ENCODE data around the gene VSTM2L. TPM values are rescaled to one million over a fixed set of nuclear protein-coding genes. Genes with fewer than 3 reads are reported as not detected.

The VSTM2L gene
- total RNA-seq, 1 donor from 2014 or later: 0.15 TPM

DNA sequence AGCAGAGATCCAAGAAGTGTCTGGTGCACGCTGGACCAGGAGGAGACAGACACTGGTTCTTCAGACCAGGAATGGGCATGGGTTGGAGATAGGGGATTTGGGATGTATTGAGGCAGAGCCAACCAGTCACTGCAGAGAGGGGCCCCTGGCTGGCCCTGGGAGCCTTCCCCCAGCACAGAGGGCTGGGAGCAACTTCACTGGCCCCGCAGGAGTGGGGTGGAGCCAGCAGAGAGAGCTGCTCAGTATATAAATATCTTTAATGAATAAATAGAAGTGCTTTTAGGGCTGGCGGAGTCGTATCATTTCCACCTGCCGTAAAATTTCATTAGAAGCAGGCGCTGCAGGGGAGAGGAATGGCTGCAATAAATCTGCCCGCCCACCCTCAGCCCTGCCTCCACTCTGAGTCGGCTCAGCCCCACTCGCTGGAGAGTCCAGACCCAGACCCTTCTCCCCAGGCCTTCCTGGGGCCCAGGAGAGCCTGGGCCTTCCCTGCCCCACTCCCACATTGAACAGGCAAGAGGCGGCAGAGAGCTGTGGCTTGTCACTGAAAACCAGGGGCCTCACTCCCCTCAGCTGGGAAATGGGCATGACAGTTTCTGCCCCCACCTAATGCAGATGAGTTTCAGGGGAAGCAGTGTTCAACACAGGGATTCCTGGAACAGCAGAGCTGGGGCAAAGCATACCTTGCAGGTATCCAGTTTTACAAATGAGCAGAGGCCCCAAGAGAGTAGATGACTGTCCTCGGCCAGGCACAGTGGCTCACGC is 23.9 kb upstream of the VSTM2L start:
- intact Hi-C loops (cut with micrococcal nuclease): no loop called here

DNA sequence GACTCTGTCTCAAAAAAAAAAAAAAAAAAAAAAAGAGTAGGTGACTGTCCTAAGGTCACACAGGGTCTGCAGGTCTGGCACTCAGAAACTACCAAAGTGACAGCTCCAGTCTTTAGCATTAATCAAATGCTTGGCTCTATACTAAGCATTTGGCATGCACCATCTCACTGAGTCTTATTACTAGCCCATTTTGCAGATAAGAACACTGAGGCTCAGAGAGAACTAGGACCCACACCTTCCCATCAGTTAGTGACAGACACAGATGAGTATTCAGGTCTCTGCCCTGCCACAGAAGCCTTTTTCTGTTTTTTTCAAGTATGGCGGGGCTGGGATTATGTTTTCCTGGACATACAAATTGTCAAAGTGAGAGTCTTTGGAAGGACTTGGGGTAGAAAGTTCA is 23.1 kb upstream of the VSTM2L start:
- intact Hi-C loops (cut with micrococcal nuclease): no loop called here

DNA sequence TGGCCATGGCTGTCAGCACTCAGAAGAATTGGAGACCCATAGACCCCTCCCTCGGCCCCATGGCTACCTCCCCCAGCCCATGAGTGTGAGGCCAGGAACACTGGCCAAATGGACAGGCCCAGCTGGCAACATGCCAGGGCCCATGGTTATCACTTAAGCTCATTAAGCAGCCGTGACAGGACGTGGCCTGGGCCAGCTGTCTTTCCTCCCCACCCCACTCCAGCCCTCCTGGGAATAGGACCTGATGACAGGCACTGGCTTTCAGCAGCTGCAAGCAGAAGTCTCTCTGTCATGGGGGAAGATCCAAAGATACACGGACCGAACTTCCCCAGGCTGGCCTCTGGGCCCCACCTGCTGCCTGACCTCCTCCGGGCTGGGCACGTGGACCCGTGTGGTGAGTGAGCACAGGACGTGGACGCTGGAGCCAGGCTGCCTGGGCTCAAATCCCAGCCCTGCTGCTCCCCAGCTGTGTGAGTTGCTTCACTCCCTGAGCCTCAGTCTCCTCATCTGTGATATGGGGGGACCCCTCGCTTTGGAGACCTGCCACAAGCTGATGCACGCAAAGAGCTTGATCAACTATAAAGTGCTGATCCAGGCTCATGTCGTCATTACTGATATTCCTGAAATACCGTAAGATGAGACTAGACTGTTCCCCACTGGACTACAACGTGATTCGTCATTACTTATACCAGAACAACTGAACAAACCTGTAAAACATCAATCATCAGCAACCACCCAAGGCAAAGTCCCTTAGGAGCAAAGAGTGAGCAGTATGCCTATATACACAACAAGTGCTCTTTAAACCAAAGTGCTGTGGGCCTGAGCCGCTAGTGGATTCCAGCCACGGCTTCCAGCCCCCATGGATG is 22.0 kb upstream of the VSTM2L start:
- intact Hi-C loops (cut with micrococcal nuclease): no loop called here

DNA sequence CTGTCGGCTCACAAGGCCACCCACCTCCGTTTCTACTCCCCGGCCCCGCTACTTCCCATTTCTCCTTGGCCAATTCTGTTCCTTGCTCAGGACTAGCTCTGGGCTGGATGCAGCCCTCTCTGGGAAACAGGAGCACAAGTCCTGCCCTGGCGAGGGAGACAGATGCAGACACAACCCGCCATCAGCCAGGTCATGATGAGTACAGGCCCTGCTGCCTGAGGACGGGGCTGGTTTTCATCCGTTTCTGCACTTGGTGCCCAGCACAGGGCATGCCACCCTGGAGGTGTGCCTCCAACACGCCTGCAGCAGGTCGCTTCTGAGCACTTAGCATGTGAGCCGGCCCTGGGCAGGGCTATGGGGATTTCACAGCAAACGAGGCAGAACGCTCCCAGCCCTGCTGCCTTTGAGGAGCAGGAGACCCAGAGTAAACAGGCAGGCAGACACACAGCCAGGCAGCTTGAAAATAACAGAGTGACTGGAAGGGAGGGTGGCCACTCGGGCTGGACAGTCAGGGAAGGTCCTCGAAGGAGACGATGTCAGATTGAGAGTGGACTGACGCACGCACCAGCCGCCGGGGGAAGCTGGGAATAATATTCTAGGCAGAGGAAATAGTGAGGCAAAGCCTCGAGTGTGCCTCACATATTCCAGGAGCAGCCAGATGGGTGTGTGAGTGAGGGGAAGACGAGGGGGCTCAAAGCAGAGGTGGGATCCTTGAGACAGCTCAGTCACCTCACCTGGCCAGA is 21.2 kb upstream of the VSTM2L start:
- intact Hi-C loops (cut with micrococcal nuclease): no loop called here

DNA sequence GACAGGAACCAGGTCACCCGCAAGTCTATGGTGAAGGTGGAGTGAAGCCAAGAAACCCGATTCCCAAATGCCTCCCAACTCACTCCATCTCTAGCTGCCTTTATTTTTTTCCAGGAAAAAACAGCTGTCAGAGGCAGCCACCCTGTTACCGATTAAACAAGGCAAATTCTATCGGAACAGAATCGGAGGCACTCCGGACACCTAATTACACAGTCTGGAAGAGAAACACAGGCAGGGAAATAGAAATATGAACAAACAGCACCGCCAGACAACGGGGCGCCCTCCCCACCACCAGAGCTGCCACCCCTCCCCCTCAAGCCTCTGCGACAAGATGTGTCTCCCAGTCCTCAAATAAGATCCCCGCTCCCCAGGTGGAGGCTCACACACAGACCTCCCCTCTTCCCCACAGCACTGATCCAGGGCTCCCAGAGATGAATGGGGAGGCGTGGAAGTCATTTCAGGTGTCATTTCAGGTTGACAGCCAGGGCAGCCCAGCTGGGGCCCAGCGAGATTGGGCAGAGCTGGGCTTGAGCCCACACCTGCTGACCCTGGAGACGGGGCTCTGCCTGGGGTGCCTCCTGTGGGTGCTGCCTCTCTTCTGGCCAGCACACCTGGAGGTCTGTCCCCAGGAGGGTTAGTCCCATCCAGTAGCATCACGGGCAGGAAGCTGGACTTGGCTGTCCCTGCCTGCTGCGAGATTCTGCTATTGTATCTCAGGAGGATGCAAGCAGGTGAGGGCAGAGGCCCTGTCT is 19.8 kb upstream of the VSTM2L start:
- intact Hi-C loops (cut with micrococcal nuclease): no loop called here

DNA sequence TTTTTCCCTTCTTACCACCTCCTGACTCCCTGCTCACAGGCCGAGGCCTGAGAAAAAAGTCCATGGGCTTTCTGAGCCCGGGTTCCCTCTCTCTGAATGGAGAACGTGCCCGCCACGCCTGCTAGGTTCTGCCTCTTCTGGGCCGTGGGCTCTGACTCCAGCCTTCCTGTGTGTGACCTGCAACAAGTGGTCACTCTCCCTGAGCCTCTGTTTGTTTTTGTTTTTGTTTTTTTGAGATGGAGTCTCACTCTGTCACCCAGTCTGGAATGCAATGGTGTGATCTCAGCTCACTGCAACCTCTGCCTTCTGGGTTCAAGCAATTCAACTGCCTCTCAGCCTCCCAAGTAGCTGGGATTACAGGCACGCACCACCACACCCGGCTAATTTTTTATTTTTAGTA is 17.9 kb upstream of the VSTM2L start:
- intact Hi-C loops (cut with micrococcal nuclease): no loop called here

DNA sequence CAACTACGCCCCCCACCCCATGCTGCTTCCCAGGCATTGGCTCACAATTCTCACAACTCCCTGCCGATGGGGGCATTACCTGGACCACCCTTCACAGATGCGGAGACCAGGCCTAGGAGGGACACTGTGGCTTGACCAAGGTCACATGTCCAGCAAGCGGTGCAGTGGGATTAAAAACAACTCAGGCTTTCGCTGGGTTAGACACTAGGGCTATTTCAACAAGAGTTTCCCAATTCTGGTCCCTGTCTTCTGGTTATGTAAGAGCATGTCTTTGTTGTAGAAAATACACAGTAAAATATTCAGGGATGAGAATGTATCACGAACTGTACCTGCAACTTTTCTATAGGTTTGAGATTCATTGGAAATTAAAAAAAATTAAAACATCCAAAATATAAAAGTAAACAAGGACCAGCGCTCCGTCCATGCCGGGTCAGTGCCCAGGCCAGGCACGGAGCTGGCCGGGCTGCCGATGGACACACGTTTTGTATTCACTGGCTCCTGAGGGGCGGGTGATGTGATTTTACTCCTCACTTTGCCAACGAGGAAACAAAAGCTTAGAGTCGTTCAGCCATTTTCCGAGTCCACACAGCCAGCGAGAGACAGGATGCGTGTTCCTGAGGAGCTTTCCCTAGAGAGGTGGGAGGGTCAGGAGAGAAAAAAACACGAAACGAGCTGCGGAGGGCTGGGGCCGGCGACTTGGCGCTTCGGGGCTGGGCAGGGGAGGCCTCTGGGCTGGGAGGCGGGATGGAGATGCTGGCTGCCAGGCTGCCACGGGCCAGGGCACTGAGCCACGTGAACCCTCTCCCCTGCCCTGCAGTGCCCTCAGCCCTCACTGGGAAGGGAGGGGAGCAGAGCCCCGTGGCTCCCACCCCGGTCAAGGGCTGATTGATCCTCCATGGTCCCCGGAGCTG is 17.1 kb upstream of the VSTM2L start:
- intact Hi-C loops (cut with micrococcal nuclease): no loop called here

DNA sequence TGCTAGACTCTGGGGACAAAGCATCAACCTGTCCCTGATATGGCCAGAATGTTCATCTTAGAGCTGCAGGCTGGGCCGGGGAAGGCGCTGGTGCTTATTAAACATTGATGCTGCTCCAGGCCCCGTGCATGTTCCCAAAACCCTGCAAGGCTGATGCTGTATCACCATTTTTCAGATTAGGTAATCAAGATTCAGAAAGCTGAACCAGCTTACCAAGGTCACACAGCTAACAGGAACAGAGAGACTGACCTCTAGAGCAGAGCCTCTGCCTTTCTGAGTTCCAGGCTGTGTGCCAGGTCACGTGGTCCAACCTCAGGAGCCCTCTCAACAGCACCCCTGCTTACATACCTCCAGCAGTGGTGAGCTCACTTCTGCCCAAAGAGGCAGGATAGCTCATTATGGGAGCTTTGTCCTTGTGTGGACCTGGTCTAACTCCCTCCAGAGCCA is 16.1 kb upstream of the VSTM2L start:
- intact Hi-C loops (cut with micrococcal nuclease): no loop called here

DNA sequence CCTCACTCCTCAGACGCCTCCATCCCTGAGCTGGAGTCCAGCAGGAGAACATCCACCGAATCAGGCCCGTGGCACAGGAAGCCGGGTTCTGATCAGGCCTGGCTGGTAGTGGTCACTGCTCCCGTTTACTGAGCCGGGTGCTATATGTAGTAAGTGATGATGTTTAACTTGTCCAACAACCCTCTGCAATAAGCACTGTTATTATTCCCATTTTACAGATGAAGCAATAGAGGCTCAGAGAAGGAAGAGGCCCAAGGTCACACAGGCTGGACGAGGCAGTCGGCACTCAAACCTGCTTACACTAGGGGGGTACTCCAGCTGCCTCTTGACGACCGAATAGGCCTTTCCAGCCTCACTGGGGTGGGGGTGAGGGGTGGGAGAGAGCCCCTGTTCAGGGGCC is 14.3 kb upstream of the VSTM2L start:
- intact Hi-C loops (cut with micrococcal nuclease): no loop called here

DNA sequence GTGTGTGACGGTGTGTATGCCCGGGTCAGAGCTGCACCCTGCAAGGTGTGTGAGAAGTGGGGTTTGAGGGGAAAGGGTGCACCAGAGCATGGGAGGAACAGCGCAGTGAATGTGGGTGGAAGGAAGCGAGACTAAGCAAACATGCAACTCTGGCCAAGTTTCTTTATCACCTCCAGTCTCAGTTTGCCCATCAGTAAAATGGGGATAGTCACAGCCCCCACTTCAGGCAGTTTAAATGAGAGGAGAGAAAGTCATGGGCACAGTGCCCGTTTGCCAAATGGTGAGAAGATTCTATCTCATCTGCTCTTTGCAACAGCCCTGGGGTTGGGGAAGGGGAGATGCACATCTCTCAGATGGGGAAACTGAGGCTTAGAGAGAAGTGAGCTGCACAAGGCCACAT is 12.8 kb upstream of the VSTM2L start:
- intact Hi-C loops (cut with micrococcal nuclease): no loop called here

DNA sequence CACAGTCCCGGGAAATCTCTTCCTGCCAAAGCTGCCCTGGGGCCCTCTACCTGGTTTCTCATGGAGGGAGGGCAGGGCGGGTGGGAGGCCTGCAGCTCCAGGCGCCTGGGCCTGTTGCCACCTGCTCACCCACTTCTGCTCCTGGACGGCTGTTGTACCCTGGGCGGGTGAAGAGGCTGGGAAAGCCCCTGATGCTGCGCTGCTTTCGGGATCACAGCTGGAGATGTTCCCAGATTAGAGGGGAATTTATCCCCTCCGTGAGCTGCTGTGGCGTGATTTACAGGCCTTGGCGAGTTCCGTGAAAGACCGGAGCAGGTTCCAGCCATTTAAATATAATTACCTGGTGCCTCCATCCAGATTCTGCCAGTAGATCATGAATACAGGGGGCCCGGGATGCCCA is 12.3 kb upstream of the VSTM2L start:
- intact Hi-C loops (cut with micrococcal nuclease): no loop called here

DNA sequence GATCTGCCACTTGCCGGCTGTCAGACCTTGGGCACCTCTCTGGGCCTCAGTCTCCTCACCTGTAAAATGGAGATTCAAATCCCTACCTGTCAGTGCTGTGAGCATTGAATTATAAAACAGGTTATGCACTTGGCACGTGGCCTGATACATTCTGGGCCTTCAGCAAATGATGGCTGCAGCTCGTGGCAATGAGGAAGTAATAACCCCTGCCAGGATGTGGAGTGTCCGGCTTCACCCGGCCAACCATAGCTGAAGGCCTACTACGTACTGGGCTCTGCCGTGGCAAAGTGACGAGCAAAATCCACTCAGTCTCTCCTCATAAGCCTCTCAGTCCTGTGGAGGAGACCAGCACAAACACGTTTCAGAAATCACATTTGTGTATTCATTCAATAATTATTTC is 10.9 kb upstream of the VSTM2L start:
- intact Hi-C loops (cut with micrococcal nuclease): no loop called here

DNA sequence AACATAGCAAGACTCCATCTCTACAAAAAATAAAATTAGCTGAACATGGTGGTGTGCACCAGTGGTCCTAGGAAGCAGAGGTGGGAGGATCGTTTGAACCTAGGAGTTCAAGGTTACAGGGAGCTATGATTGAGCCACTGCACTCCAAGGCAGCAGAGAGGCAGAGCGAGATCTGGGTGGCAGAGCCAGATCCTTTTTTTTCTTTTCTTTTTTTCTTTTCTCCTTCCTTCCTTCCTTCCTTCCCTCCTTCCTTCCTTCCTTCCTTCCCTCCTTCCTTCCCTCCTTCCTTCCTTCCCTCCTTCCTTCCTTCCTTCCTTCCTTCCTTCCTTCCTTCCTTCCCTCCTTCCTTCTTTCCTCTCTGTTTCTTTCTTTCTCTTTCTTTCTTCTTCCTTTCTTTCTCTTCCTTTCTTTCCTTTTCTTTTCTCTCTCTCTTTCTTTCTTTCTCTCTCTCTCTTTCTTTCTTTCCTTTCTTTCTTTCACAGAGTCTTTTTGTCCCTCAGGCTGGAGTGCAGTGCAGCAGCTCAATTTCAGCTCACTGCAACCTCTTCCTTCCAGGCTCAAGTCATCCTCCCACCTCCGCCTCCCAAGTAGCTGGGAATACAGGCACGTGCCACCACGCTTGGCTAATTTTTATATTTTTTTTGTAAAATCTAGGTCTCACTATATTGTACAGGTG is 9.2 kb upstream of the VSTM2L start:
- intact Hi-C loops (cut with micrococcal nuclease): no loop called here

DNA sequence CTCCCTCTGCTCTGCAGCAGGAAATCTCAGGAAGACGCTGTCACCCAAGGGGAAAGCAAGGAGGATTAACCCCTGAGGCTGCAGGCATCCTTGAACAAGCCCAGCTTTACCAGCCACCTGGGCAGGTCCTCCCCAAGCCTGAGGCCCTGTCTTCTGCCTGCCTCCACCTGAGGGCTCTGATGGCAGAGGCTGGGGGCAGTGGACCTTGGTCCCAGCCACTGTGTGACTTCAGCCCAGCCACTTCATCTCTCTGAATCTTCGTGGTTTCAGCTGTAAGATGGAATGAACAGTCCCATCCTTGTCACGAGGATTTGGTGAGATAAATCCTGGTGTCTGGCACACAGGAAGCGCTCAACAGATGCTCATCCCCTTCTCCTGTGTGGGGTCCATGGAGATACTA is 8.5 kb upstream of the VSTM2L start:
- intact Hi-C loops (cut with micrococcal nuclease): no loop called here

DNA sequence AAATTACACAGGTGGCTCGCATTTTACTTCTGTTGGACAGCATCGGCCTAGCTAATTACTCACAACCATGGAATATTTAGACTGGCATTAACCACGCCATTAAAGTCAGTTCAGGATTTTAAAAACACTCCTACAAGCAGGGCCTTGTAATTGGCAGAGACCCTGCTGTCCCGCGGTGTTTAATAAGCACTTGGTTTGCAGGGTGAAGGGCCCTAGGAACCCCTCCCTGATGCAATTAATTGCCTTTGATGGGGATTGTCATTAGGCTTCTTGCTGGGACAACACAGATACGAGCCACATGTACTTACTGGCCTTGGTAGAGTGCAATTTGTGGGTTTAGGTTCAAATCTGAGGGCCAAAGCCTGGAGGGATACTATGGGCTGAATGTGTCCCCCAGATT is 7.8 kb upstream of the VSTM2L start:
- intact Hi-C loops (cut with micrococcal nuclease): no loop called here

DNA sequence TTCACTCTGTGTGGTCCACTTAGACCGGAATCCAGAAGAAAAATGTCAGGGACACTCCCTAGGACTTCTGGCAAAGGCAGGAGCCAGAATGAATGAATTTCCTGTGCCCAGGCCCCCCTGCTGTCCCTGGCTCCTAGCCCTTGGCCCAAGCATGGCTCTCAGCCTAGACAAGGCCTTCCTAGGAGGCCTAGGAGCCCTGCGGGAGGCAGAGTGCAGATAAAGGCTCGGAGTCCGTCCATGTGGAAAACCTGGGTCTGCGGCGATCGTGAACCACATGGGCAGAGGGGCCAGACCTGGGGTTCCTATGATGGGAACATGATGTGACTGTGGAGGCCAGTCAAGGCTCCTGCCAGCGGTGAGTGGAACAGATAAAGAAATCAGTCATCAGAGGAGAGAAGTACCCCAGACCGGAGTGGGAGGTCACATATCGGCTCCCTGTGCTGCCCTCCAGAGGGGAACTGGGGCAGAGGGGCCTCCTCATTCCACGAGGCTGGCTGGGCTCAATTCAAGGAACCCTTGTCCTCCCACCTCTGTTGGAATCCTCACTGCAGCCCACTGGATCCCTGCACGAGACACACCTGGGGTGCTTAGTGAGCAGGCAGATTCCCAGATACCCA is 5.9 kb upstream of the VSTM2L start:
- intact Hi-C loops (cut with micrococcal nuclease): no loop called here

DNA sequence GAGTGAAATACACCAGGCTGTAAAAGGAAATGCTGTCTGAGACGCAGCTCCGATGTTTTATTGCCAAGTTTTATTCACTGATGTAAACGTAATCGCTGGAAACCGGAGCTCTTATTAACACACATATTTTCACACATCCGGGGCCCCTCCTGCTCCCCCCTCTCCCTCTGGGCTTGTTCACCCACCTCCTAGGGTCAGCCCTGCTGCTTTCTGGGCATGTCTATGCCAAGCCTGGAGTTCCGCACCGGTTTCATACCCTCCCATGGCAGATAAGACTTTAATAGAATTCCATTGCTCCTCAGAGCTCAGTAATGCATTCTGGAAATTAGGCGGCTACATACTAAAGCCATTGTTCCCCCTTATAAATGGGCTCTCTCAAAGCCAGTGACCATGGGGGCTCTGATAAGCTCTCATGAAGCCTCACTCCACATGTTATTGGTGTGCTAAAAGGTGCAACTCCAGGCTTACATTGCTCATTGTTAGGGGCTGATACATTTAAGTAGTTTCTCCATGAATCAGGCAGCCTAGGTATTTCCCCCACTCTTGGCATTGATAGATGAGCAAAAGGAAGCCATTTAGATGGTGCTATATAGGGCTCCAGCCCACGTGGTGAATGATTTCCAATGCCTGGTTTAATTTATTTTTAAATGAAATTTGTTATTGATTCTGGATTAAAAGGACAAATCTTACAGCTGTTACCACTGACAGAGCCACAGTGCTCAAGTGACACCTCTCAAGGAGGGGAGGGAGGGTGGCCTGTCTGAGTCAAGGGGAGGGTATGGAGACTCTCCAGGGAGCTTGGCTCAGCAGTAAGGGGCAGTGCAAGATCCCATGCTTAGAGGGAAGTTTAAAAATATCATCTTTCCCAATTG is 4.5 kb upstream of the VSTM2L start:
- intact Hi-C loops (cut with micrococcal nuclease): no loop called here

All from T-helper 1 cell treated with Interleukin-12 subunit alpha and Interleukin-12 subunit beta and Interleukin-4 antibody, amounts not matched to agents 30 ng/mL and 1 ng/mL, for 36 hours (primary cell).